Measurements from ENCODE around the gene CHRDL2.

Gene CHRDL2

DNA sequence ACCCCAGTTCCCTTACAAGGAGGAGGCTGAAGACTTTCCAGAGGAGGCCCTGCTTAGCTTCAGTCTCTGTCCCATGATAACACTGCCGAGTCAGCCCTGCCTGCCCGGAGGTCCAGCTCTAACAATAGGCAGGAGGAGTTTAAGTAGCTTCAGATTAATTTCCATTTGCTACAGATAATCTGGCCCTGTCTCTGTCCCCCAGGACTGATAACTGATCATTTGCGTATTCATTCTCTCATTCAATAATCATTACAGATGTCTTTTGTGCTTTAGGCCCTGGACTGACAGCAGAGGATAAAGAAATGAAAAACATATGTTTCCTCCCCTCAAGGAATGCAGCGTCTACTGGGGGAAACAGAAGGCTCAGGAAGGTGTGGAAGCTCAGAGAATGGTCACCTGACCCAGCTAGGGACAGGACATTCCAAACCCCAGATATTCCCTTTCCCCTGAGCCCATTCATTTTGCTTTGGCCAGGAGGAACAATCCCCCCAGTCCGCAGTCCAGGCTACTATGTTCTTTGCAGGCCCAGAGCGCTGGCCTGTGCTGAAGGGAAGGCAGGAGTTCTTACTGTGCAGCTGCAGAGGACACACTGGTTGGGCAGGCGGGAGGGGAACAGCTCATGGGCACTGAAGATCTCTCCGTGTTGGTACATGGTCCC, 20.8 kb downstream of the CHRDL2 start:
- Histone ChIP-seq H3K9me3 (ENCODE audit: control insufficient read depth, insufficient read depth, low read length) (no peaks in the 10 kb centered on the region), H3K4me1 (ENCODE audit: insufficient read depth, low read length) (peaks cover 16% of the 10 kb centered on the region), H3K36me3 (ENCODE audit: insufficient read depth, low read length) (no peaks in the 10 kb centered on the region), H3K9ac (ENCODE audit: low read depth, low read length) (no peak overlapping the region)

GRCh38 chr11:74709175-74709574, 22.1 kb downstream of the CHRDL2 start:
- Histone ChIP-seq H3K4me1 (ENCODE audit: insufficient read depth, low read length) (peaks cover 16% of the 10 kb centered on the region), H3K9me3 (ENCODE audit: control insufficient read depth, insufficient read depth, low read length) (no peaks in the 10 kb centered on the region), H3K36me3 (ENCODE audit: insufficient read depth, low read length) (no peaks in the 10 kb centered on the region), H3K9ac (ENCODE audit: low read depth, low read length) (no peak overlapping the region)

DNA sequence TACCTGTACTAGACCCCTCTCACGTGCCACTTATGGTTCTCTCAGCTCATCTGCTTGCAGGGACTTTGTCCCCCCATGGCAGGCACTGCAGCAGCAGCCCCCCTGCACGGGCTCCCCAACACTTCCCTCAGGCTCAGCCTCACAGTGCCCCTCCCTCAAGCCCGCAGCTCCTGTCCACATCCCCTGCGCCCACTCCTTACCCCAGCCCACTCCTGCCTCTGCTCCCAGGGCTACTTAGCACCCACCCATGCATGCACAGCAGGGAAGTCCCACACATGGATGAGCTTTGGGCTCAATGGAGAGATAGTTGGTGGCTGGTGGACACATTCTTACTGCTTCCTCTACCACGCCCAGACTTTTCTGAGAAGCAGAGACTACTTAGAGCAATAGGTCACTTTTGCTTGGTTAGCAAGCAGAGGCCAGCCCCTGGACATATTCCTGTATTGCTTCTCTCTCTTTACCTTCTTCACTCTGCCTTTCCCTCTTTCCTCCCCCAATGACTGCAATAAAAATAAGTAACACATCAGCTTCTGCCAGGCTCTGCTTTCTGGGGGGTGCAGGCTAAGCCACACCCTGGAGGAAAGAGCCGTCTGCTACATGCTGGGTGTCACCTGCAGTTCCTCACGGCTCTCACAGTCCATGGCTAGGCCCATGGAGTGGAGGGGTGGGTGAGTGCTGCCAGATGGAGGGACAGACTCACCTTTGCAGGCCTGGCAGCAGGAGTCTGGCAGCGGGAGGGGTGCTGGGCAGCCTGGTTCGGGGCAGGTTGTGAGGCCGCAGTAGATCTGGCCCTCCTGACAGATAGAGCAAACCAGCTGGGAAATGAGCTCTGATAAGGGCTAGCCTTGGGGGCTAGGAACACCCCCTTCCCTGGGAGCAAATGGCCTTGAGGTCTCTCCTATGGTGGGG, 23.4 kb downstream of the CHRDL2 start:
- H3K4me1 ChIP-seq (ENCODE audit: insufficient read depth, low read length) = peaks cover 16% of the 10 kb centered on the region
- no peaks in the 10 kb centered on the region for H3K36me3 ChIP-seq (ENCODE audit: insufficient read depth, low read length)
- H3K9ac ChIP-seq (ENCODE audit: low read depth, low read length) = no peak overlapping the region
- no peaks in the 10 kb centered on the region for H3K9me3 ChIP-seq (ENCODE audit: control insufficient read depth, insufficient read depth, low read length)

DNA sequence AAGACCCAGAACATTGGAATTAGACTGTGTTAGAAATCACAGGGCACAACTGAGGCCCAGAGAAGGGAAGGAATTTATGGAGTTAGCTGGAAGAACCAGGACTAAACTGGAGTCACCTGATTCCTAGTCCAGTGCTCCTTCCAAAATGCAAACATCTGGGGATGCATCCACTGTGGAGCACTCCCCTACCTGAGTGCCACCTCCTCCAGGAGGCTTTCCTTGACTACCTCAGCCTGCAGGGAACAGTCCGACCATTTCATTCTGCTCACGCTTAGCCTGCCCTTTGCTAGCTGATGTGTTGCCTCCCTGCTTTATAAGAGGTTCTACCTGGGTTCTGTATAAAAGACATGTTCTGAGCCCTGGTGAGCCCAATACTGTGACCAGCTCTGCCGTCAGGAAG, 24.0 kb downstream of the CHRDL2 start:
- Histone ChIP-seq H3K9ac (ENCODE audit: low read depth, low read length) (no peak overlapping the region), H3K4me1 (ENCODE audit: insufficient read depth, low read length) (peaks cover 16% of the 10 kb centered on the region), H3K9me3 (ENCODE audit: control insufficient read depth, insufficient read depth, low read length) (no peaks in the 10 kb centered on the region), H3K36me3 (ENCODE audit: insufficient read depth, low read length) (no peaks in the 10 kb centered on the region)

DNA sequence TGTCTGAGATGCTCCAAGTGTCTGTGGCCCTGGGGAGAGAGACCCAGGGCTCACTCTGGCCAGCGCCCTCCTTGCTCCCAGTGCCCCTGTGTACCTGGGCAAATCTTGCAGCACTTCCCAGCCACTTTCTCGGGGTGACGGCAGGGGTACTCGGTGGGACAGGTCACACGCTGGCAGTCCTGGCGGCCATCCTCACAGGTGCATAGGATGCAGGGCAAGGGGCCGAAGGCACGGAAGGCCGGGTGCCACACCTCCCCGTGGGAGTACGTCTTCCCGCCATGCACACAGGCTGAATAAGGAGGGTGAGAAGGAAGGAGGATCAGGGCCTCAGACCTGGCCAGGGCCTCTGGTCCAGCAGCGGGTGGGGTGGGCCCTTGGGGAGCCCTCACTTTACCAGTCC, 28.0 kb downstream of the CHRDL2 start:
- Histone ChIP-seq H3K36me3 (ENCODE audit: insufficient read depth, low read length) (no peaks in the 10 kb centered on the region), H3K9ac (ENCODE audit: low read depth, low read length) (no peak overlapping the region), H3K4me1 (ENCODE audit: insufficient read depth, low read length) (no peaks in the 10 kb centered on the region), H3K9me3 (ENCODE audit: control insufficient read depth, insufficient read depth, low read length) (no peaks in the 10 kb centered on the region; the same call in 1 of the 2 replicates)

DNA sequence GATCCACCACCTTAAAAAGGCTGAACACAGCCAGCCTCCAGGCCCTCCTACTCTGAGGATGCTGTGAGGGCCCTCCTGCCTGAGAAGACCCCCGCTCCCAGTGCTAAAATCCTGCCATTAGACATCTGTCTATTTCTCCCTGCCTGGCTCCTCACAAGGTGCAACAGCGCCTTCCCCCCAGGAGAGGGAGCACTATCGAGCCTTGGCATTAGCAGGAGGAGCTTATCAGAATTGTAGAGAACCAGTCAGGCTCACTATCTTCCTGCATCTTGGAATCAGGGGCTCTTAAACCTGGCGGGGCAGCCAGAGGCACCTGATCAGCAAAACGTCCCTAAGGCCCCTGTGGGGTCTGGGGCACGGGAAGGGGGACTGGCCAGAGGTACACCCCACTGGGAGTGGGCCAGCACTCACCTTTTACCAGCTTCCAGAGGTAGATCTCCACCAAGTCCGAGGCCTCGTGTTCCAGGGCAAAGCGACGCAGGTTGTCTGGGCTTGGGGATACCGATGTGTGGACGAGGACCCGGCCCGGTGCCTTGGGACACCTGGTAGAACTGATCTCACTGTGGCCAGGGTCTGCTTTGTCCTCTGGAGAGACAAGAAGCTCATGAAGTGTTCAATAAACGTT, 28.7 kb downstream of the CHRDL2 start:
- H3K36me3 ChIP-seq (ENCODE audit: insufficient read depth, low read length) = no peaks in the 10 kb centered on the region
- H3K9ac ChIP-seq (ENCODE audit: low read depth, low read length) = no peak overlapping the region
- H3K4me1 ChIP-seq (ENCODE audit: insufficient read depth, low read length) = no peaks in the 10 kb centered on the region
- no peaks in the 10 kb centered on the region; the same call in 1 of the 2 replicates for H3K9me3 ChIP-seq (ENCODE audit: control insufficient read depth, insufficient read depth, low read length)

GRCh38 chr11:74701351-74701750, 29.9 kb downstream of the CHRDL2 start:
- no peaks in the 10 kb centered on the region for H3K36me3 ChIP-seq (ENCODE audit: insufficient read depth, low read length)
- no peaks in the 10 kb centered on the region; the same call in 1 of the 2 replicates for H3K9me3 ChIP-seq (ENCODE audit: control insufficient read depth, insufficient read depth, low read length)
- H3K9ac ChIP-seq (ENCODE audit: low read depth, low read length) = no peak overlapping the region
- peaks cover 6% of the 10 kb centered on the region; the same call in 1 of the 2 replicates for H3K4me1 ChIP-seq (ENCODE audit: insufficient read depth, low read length)

- Histone ChIP-seq H3K9ac (ENCODE audit: low read depth, low read length) (no peak overlapping the region), H3K36me3 (ENCODE audit: insufficient read depth, low read length) (no peaks in the 10 kb centered on the region), H3K4me1 (ENCODE audit: insufficient read depth, low read length) (peaks cover 7% of the 10 kb centered on the region; the same call in 1 of the 2 replicates), H3K9me3 (ENCODE audit: control insufficient read depth, insufficient read depth, low read length) (no peaks in the 10 kb centered on the region; the same call in 1 of the 2 replicates)
These were observed 31.4 kb downstream of the CHRDL2 start for GRCh38 chr11:74699615-74700396.

GRCh38 chr11:74697722-74698121, 33.5 kb downstream of the CHRDL2 start:
- H3K4me1 ChIP-seq (ENCODE audit: insufficient read depth, low read length) = peaks cover 7% of the 10 kb centered on the region; the same call in 1 of the 2 replicates
- H3K9ac ChIP-seq (ENCODE audit: low read depth, low read length) = no peak overlapping the region
- H3K36me3 ChIP-seq (ENCODE audit: insufficient read depth, low read length) = no peaks in the 10 kb centered on the region
- no peaks in the 10 kb centered on the region; the same call in 1 of the 2 replicates for H3K9me3 ChIP-seq (ENCODE audit: control insufficient read depth, insufficient read depth, low read length)

GRCh38 chr11:74696939-74697675, 34.1 kb downstream of the CHRDL2 start:
- Histone ChIP-seq H3K9me3 (ENCODE audit: control insufficient read depth, insufficient read depth, low read length) (no peaks in the 10 kb centered on the region; the same call in 1 of the 2 replicates), H3K4me1 (ENCODE audit: insufficient read depth, low read length) (peaks cover 7% of the 10 kb centered on the region; the same call in 1 of the 2 replicates), H3K9ac (ENCODE audit: low read depth, low read length) (no peak overlapping the region), H3K36me3 (ENCODE audit: insufficient read depth, low read length) (no peaks in the 10 kb centered on the region)

GRCh38 chr11:74696500-74696899, 34.7 kb downstream of the CHRDL2 start:
- Histone ChIP-seq H3K9me3 (ENCODE audit: control insufficient read depth, insufficient read depth, low read length) (no peaks in the 10 kb centered on the region; the same call in 1 of the 2 replicates), H3K4me1 (ENCODE audit: insufficient read depth, low read length) (peaks cover 7% of the 10 kb centered on the region; the same call in 1 of the 2 replicates), H3K9ac (ENCODE audit: low read depth, low read length) (no peak overlapping the region), H3K36me3 (ENCODE audit: insufficient read depth, low read length) (no peaks in the 10 kb centered on the region)

DNA sequence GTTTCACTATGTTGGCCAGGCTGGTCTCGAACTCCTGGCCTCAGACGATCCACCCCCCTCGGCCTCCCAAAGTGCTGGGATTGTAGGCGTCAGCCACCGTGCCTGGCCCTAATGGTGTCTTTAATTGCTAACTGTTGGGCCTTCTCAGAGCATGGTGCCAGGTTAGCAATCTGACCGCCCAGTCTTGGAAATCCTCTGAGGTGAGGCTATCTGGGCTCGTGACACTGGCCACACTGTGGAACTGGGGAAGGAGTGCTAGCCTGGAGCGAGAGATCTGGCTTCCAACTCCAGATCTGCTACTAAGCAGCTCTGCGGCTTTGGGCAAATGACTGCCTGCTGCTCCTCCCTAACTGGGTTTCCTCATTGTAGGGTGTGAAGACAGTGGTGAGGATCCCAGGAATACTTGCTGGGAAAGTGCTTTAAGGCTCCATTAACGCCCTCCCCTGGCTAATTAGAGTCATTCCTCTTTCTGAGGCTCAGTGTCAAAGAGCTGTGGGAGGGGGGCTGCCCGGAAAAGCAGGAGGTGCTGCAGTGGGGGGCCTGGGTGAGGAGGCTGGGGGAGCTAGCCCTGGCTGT, 35.4 kb downstream of the CHRDL2 start:
- peaks cover 7% of the 10 kb centered on the region; the same call in 1 of the 2 replicates for H3K4me1 ChIP-seq (ENCODE audit: insufficient read depth, low read length)

More for the DNA sequence above, 35.4 kb downstream of the CHRDL2 start:
- H3K9ac ChIP-seq (ENCODE audit: low read depth, low read length) = no peak overlapping the region
- H3K9me3 ChIP-seq (ENCODE audit: control insufficient read depth, insufficient read depth, low read length) = no peaks in the 10 kb centered on the region
- H3K36me3 ChIP-seq (ENCODE audit: insufficient read depth, low read length) = no peaks in the 10 kb centered on the region

Data from ES-I3 (cell line).